HG02938 (cell line): Measurements from ENCODE around the gene EOLA1.
A peak's percentile ranks its signal among the peaks of the same experiment; 100 is the strongest.
"Not testable (repeated sequence)": the region's sequence is repeated elsewhere in the genome, so short reads cannot be mapped to it uniquely, and the experiment has no call there.

Source experiments
- ATAC-seq: cut with Tn5 transposase; IDR thresholded peaks from one replicate; pipeline ENCODE4 v1.9.1; 2021; ENCODE audit warnings: mild to moderate bottlenecking, moderate library complexity; ENCODE audit not compliant: unreplicated experiment

Gene EOLA1

GRCh38 chrX:149541521-149542047 is 772 bp downstream of the EOLA1 start:
- ATAC-seq, result no peak

- ATAC-seq, result peak; percentile 65
These were observed 5.0 kb downstream of the EOLA1 start for GRCh38 chrX:149545545-149546543.

- not testable (repeated sequence) for ATAC-seq
These were observed 6.2 kb downstream of the EOLA1 start for GRCh38 chrX:149546962-149547361.

GRCh38 chrX:149547782-149548181 is 7.0 kb downstream of the EOLA1 start:
- not testable (repeated sequence) for ATAC-seq

- not testable (repeated sequence) for ATAC-seq
These were observed 8.9 kb downstream of the EOLA1 start, which contains the start of gene HSFX3 for GRCh38 chrX:149549701-149550100. Gene HSFX3 (minus strand): TSS chrX:149549924. CDS start chrX:149549852, 72 bp downstream.

GRCh38 chrX:149550454-149550853 is 9.6 kb downstream of the EOLA1 start:
- ATAC-seq, result not testable (repeated sequence)

GRCh38 chrX:149551245-149551938 is 10.6 kb downstream of the EOLA1 start:
- not testable (repeated sequence) for ATAC-seq

GRCh38 chrX:149551939-149552248 is 11.1 kb downstream of the EOLA1 start:
- not testable (repeated sequence) for ATAC-seq

- ATAC-seq, result not testable (repeated sequence)
These were observed 14.4 kb downstream of the EOLA1 start for GRCh38 chrX:149555251-149555650.

- ATAC-seq, result no peak
These were observed 22.5 kb downstream of the EOLA1 start for GRCh38 chrX:149563359-149563758.

- no peak for ATAC-seq
These were observed 27.0 kb downstream of the EOLA1 start for GRCh38 chrX:149567621-149568417.

- ATAC-seq, result no peak
These were observed 28.0 kb downstream of the EOLA1 start for GRCh38 chrX:149568701-149569296.

GRCh38 chrX:149569770-149570169 is 29.0 kb downstream of the EOLA1 start:
- ATAC-seq, result no peak

- ATAC-seq, result no peak
These were observed 29.9 kb downstream of the EOLA1 start for GRCh38 chrX:149570668-149571067.

- no peak for ATAC-seq
These were observed 31.0 kb downstream of the EOLA1 start for GRCh38 chrX:149571770-149572169.

GRCh38 chrX:149572743-149573142 is 31.9 kb downstream of the EOLA1 start:
- no peak for ATAC-seq

- ATAC-seq, result peak; percentile 100
These were observed 32.6 kb downstream of the EOLA1 start for GRCh38 chrX:149573456-149573855.

- not testable (repeated sequence) for ATAC-seq
These were observed 44.8 kb downstream of the EOLA1 start for GRCh38 chrX:149585631-149586030.

GRCh38 chrX:149587359-149587758 is 46.5 kb downstream of the EOLA1 start, which contains the start of gene MAGEA9B:
Gene MAGEA9B (minus strand): TSS chrX:149587459. CDS start chrX:149583179, 4,280 bp downstream.
- not testable (repeated sequence) for ATAC-seq

- ATAC-seq, result not testable (repeated sequence)
These were observed 50.2 kb downstream of the EOLA1 start for GRCh38 chrX:149590993-149591392.
